Smooth muscle cell (in vitro differentiated cells): ENCODE results near the gene IL26. TPM values are rescaled to one million over a fixed set of nuclear protein-coding genes. Genes with fewer than 3 reads are reported as not detected.

Experiments
- DNase-seq: peaks from one replicate; lab custom pipeline; 2025; ENCODE audit not compliant: unreplicated experiment; lab: John Stamatoyannopoulos, UW
- H2AFZ ChIP-seq: fragments of 200-600 bp; sonication (generic); 2 replicates; pipeline ENCODE4 v1.6.0; 2016; ENCODE audit warnings: antibody characterized with exemption, low read depth, mild to moderate bottlenecking
- H3F3A ChIP-seq: fragments of 200-600 bp; sonication (generic); 2 replicates; pipeline ENCODE4 v1.6.0; 2017; ENCODE audit warnings: antibody characterized with exemption, low read depth
- H3K27ac ChIP-seq: fragments of 200-600 bp; sonication (generic); 2 replicates; pipeline ENCODE4 v1.5.1; 2016; ENCODE audit warnings: low read depth, mild to moderate bottlenecking
- H3K27me3 ChIP-seq: fragments of 200-600 bp; sonication (generic); 2 replicates; pipeline ENCODE4 v1.6.1; 2016; ENCODE audit warnings: low read depth, mild to moderate bottlenecking
- H3K36me3 ChIP-seq: fragments of 200-600 bp; sonication (generic); 2 replicates; pipeline ENCODE4 v1.5.1; 2016; ENCODE audit warnings: low read depth
- H3K4me1 ChIP-seq: fragments of 200-600 bp; sonication (generic); 2 replicates; pipeline ENCODE4 v1.5.1; 2016; ENCODE audit warnings: low read depth
- H3K4me2 ChIP-seq: fragments of 200-600 bp; sonication (generic); 2 replicates; pipeline ENCODE4 v1.6.0; 2016; ENCODE audit warnings: mild to moderate bottlenecking
- H3K4me3 ChIP-seq: fragments of 200-600 bp; sonication (generic); 2 replicates; pipeline ENCODE4 v1.5.1; 2016; ENCODE audit warnings: mild to moderate bottlenecking
- H3K79me2 ChIP-seq: fragments of 200-600 bp; sonication (generic); 2 replicates; pipeline ENCODE4 v1.6.0; 2016; ENCODE audit warnings: low read depth, mild to moderate bottlenecking
- H3K9ac ChIP-seq: fragments of 200-600 bp; sonication (generic); 2 replicates; pipeline ENCODE4 v1.6.0; 2016; ENCODE audit warnings: low read depth
- H3K9me3 ChIP-seq: fragments of 200-600 bp; sonication (generic); replicated peaks from 2 replicates; pipeline ENCODE4 v1.5.1; 2016; ENCODE audit warnings: low read depth
- H4K20me1 ChIP-seq: fragments of 200-600 bp; sonication (generic); 2 replicates; pipeline ENCODE4 v1.6.0; 2016; ENCODE audit warnings: low read depth
- WGBS: methylation state at CpG from one replicate; pipeline ENCODE4 v1.1.7; 2016; ENCODE audit warnings: low lambda C conversion rate; 5-methylcytosine and 5-hydroxymethylcytosine counted together
- polyA plus RNA-seq: library from polyadenylated mRNA; unstranded; fragments of >200 nt; fragmentation: Nextera tagmentation; extraction: Ambion mirVana; gene quantifications from 2 replicates; pipeline ENCODE4 v1.2.1, GENCODE V29; 2016
- total RNA-seq: library from RNA; depleted of rRNA; stranded (reverse); fragments of >200 nt; gene quantifications from 2 replicates; pipeline ENCODE4 v1.2.3, GENCODE V29; 2014
- TF ChIP-seq, protein P1 (sequence below): fragments of 200-600 bp; sonication (generic); IDR thresholded peaks from 2 replicates; pipeline ENCODE4 v1.5.1; 2017; ENCODE audit warnings: borderline replicate concordance, mild to moderate bottlenecking, antibody characterized with exemption; ENCODE audit not compliant: insufficient read depth, poor library complexity, severe bottlenecking

IL26 gene
- total and polyA plus RNA-seq, 2 experiments from 2014 or later, result not detected

DNA sequence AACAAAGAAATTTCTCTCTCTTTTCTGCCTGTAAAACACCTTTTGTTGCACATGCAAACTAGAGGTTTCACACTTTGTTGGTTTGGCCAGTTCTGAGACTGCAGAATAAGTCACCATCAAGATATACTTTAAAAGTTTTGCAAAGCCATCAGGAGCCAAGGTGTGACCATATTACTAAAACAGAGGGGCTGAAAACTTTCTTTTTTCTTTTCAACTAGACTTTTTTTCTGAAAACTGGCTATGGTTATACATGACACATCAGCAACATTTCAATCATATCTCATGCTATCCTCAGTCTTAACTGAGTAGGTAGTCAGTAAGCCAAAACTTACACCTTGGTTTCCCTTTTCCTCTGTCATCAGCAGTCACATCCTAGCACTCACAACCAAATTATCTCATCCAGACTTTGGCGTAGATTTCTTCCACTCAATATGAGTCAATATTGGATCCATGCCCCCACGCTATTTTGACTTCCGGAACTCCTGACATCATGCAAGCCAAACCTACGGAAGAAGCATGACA is 62.0 kb downstream of the IL26 start:
- no peaks in the 10 kb centered on the region for H4K20me1 ChIP-seq
- H3K4me1 ChIP-seq, result no peaks in the 10 kb centered on the region
- no peak overlapping the region for H3K4me3 ChIP-seq
- no peak for DNase-seq
- H3K9me3 ChIP-seq, result no peaks in the 10 kb centered on the region
- H2AFZ ChIP-seq, result no peak overlapping the region
- no peaks in the 10 kb centered on the region for H3K36me3 ChIP-seq
- H3F3A ChIP-seq, result no peaks in the 10 kb centered on the region
- H3K4me2 ChIP-seq, result no peak overlapping the region
- no peak overlapping the region for H3K27ac ChIP-seq
- H3K9ac ChIP-seq, result no peak overlapping the region
- WGBS, result 89% methylated on average over 4 of the region's 4 CpGs
- H3K79me2 ChIP-seq, result no peaks in the 10 kb centered on the region
- TF ChIP-seq, protein P1, sequence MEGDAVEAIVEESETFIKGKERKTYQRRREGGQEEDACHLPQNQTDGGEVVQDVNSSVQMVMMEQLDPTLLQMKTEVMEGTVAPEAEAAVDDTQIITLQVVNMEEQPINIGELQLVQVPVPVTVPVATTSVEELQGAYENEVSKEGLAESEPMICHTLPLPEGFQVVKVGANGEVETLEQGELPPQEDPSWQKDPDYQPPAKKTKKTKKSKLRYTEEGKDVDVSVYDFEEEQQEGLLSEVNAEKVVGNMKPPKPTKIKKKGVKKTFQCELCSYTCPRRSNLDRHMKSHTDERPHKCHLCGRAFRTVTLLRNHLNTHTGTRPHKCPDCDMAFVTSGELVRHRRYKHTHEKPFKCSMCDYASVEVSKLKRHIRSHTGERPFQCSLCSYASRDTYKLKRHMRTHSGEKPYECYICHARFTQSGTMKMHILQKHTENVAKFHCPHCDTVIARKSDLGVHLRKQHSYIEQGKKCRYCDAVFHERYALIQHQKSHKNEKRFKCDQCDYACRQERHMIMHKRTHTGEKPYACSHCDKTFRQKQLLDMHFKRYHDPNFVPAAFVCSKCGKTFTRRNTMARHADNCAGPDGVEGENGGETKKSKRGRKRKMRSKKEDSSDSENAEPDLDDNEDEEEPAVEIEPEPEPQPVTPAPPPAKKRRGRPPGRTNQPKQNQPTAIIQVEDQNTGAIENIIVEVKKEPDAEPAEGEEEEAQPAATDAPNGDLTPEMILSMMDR, result no peak
- H3K27me3 ChIP-seq, result no peaks in the 10 kb centered on the region

DNA sequence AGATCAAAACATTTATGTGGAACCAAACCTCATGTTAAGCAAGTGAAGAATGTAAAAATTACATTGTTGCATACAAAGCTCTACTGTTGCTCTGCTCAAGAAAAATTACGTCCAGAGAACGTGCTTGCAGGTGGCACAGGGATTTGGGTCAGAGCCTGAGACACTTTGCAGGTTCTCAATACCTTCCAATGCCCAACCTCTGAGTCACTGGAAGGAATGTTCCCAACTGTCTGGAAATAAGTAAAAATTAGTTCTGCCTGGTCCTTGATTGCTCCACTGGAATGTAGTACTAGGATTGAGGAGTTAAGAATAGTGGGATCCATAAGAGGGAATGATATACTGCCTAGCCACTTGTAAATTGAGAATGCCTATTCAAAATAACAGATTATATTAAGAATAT is 63.2 kb downstream of the IL26 start:
- H3K27me3 ChIP-seq, result no peaks in the 10 kb centered on the region
- no peaks in the 10 kb centered on the region for H3K79me2 ChIP-seq
- no peak overlapping the region for H3K27ac ChIP-seq
- no peak overlapping the region for H3K4me2 ChIP-seq
- no peaks in the 10 kb centered on the region for H3K4me1 ChIP-seq
- H2AFZ ChIP-seq, result no peak overlapping the region
- H3K9ac ChIP-seq, result no peak overlapping the region
- no peaks in the 10 kb centered on the region for H3F3A ChIP-seq
- 60% methylated on average over 2 of the region's 2 CpGs for WGBS
- TF ChIP-seq, protein P1, result no peak
- no peaks in the 10 kb centered on the region for H3K36me3 ChIP-seq
- no peaks in the 10 kb centered on the region for H3K9me3 ChIP-seq
- DNase-seq, result no peak
- H4K20me1 ChIP-seq, result no peaks in the 10 kb centered on the region
- no peak overlapping the region for H3K4me3 ChIP-seq

DNA sequence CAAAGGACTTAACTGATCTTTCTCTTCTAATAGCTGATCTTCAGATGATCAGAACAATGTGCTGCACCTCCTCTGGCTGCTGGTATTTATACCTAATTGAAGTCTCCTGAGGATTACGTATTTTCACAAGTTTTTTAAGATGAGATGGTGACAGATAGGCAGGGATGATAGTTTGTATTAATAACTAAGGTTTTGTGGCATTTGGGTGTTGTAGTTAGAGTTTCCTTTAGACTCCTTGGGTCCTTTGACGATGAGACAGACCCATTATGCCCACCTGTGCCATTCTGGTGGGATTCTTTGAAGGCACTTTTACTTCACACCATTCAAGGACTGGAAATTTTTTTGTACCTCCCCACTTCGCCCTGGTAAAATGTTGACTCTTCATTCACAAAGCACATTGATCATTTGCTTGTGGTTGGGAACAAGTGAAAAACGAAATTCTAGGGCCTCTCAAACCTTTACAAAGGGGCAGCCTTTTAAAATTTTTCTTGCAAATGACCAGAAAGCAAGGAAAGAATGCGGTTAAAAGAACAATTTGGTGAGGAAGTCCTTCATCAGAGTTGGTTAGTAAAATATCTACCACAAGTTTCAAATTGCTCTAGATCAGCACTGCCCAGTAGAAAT is 65.8 kb downstream of the IL26 start, which contains the start of gene IFNG:
Gene IFNG, minus strand, starts transcription at position 60 of the 624 bp plus-strand sequence. CDS start 125 bp downstream, outside the sequence.
- Histone ChIP-seq H3K9me3 (no peaks in the 10 kb centered on the region), H3K4me1 (no peaks in the 10 kb centered on the region), H3K9ac (no peak within 1 kb of the TSS), H3K27ac (no peak within 1 kb of the TSS), H3F3A (no peaks in the 10 kb centered on the region), H3K4me3 (no peak within 1 kb of the TSS), H4K20me1 (no peaks in the 10 kb centered on the region), H3K79me2 (no peaks in the 10 kb centered on the region), H3K27me3 (no peaks in the 10 kb centered on the region), H3K4me2 (no peak within 1 kb of the TSS), H2AFZ (no peak within 1 kb of the TSS), H3K36me3 (no peaks in the 10 kb centered on the region)
- WGBS, result 87% methylated on average over 5 of the region's 5 CpGs
- DNase-seq, result no peak
- TF ChIP-seq, protein P1, result no peak

DNA sequence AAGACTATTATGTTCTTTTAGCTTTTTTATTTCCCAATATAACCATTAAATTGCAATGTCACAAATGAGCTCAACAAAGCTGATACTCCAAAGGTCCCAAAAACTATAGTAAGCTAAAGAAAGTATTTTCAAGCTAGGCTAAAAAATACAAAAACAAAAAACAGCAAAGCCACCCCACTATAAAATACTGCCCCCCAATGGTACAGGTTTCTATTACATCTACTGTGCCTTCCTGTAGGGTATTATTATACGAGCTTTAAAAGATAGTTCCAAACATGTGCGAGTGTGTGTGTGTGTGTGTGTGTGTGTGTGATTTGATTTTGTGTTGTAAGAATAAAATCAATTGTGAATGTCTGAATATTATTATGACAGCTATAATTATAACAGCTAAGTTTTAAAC is 67.2 kb downstream of the IL26 start:
- no peaks in the 10 kb centered on the region for H3K9me3 ChIP-seq
- H2AFZ ChIP-seq, result no peak overlapping the region
- no peaks in the 10 kb centered on the region for H3K79me2 ChIP-seq
- no peaks in the 10 kb centered on the region for H3K36me3 ChIP-seq
- H4K20me1 ChIP-seq, result no peaks in the 10 kb centered on the region
- no peak overlapping the region for H3K9ac ChIP-seq
- no peak overlapping the region for H3K4me3 ChIP-seq
- H3K4me1 ChIP-seq, result no peaks in the 10 kb centered on the region
- no peaks in the 10 kb centered on the region for H3K27me3 ChIP-seq
- 37% methylated on average over 2 of the region's 2 CpGs for WGBS
- H3K4me2 ChIP-seq, result no peak overlapping the region
- no peak overlapping the region for H3K27ac ChIP-seq
- H3F3A ChIP-seq, result no peaks in the 10 kb centered on the region
- TF ChIP-seq, protein P1, result peak; percentile 47
- DNase-seq, result no peak
